A549 treated with AZD9567 at 1 μM for 4 hours (cell line): ENCODE results near the gene ERBB4. TPM values are rescaled to one million over a fixed set of nuclear protein-coding genes. Genes with fewer than 3 reads are reported as not detected.

Experiments
- total RNA-seq: library from RNA; stranded (reverse); fragments of 200-300 nt; extraction: Qiagen RNA extraction; gene quantifications from 5 replicates; pipeline ENCODE4 v1.2.3, GENCODE V29; 2022; ENCODE audit not compliant: insufficient read depth

Gene ERBB4
- total RNA-seq: not detected in 5 replicates

DNA sequence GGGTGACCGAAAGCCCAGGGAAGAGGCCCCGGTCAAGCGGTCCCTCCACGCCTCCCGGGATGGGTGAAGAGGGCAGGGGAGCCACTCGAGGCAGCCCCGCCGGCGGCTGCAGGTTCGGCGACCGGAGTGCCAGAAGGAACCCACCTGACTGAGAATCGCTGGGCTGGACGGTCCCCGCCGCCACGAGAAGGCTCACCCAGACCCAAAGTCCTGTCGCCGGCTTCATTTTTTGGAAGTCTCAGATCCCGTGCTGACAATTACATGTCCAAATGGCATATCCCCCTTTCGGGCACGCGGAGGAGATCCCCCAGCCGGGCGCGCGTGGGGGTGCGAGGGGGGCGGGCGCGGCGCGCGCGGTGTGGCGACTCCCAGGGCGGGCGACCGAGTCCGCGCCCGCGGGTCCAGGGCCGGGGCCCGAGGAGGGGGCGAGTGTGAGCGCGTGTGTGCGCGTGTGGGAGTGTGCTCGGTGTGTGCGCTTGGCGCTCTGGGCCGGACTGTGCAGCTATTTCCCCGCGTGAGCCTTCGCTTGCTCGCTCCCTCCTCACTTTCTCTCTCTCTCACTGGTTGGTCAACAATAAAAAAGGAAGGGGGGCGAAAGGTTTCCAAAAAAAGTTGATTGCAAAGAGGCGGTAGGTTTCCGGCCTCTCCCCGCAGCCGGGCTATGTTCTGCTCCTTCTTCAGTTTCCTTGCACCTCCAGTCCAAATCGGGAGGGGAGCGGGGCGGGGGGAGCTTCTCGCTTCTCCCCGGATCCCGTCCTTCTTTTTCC lies at the start of gene ERBB4:
Gene ERBB4, minus strand, starts transcription at position 498 of the 767 bp plus-strand sequence. Its CDS starts 272 bp downstream, at position 226.

